GM12873 (cell line): Measurements from ENCODE around the gene GARIN3.

ENCODE experiments used
- TF ChIP-seq, protein P1 (sequence below): IDR thresholded peaks from 2 replicates; pipeline ENCODE4 v1.5.1; 2012; ENCODE audit warnings: low read depth, mild to moderate bottlenecking, moderate library complexity, low read length, control low read depth; ENCODE audit not compliant: insufficient read depth; ENCODE audit errors: missing control alignments

GARIN3 gene

DNA sequence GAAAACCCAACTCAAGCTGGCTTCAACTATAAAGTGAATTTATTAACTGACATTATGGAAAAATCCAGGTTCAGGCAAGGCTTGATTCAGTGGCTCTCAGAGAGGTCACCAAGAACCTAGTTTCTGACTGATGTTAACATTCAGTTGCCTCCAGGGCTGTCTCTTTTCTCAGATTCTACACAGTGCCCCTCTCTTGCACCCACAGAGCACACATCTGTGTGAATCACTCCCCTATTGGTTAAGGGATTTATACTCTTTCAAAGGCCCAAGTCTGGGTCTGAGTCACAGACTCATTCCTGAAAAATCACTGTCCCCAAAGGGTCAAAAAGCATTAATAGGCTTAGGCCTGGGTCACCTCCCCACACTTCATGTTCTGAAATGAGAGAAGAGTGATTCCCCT is 51.1 kb downstream of the GARIN3 start:
- TF ChIP-seq, protein P1, sequence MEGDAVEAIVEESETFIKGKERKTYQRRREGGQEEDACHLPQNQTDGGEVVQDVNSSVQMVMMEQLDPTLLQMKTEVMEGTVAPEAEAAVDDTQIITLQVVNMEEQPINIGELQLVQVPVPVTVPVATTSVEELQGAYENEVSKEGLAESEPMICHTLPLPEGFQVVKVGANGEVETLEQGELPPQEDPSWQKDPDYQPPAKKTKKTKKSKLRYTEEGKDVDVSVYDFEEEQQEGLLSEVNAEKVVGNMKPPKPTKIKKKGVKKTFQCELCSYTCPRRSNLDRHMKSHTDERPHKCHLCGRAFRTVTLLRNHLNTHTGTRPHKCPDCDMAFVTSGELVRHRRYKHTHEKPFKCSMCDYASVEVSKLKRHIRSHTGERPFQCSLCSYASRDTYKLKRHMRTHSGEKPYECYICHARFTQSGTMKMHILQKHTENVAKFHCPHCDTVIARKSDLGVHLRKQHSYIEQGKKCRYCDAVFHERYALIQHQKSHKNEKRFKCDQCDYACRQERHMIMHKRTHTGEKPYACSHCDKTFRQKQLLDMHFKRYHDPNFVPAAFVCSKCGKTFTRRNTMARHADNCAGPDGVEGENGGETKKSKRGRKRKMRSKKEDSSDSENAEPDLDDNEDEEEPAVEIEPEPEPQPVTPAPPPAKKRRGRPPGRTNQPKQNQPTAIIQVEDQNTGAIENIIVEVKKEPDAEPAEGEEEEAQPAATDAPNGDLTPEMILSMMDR, result no peak

DNA sequence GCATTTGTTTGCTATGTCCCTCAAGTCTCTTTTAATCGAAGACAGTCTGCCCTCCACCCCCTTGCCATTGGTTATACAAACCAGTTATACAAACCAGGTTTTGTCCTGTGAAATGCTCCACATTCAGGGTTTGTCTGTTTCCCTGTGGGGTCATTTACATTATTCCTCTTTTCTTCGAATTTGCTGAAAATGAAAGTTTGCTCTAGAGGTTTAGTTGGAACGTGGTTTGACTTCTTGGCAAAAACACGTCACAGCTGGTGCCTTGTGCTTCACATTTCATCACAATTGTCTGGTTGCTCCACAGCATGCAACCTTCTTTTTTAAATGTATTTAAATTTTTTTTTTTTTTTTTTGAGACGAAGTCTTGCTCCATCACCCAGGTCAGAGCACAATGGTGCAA is 53.1 kb downstream of the GARIN3 start:
- TF ChIP-seq, protein P1, result no peak
